Esophagus squamous epithelium (tissue), 4 donors: ENCODE results near the gene LINC01488.

Source experiments
- POLR2A ChIP-seq, 4 donors: fragments of 450-650 bp; IDR thresholded peaks; one replicate each; pipeline ENCODE4 v1.6.1; 2017; ENCODE audit warnings: antibody characterized with exemption in 4 of 4, mild to moderate bottlenecking in 4 of 4, moderate library complexity in 3 of 4
- TF ChIP-seq, protein P1 (sequence below), 6 experiments: fragments of 450-650 bp in 4 of 6; fragments of 200-600 bp in 2 of 6; sonication (generic) in 2 of 6; IDR thresholded peaks; one replicate each; pipeline ENCODE4 v1.5.1; 2016 to 2019; ENCODE audit warnings: antibody characterized with exemption in 6 of 6, mild to moderate bottlenecking in 4 of 6, moderate library complexity in 4 of 6

DNA sequence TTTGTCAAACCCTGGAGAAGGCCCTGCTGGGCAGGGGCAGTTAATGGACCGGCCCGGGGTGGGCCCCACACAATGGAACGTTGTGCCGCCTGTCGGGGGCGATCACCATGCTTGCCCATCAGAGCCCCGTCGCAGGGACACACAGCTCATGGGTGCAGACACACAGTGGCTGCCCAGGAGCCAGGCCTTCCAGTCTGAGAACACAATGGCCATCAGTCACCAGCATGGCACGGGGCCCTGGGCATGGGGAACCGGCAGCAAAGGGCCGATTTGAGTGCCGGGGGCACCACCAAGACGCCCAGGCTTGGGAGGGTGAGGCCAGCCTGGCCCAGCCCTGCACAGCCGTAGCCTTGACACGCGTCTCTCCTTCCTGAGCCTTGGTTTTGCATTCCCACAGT is 7.1 kb downstream of the LINC01488 start:
- TF ChIP-seq POLR2A (IDR thresholded peaks at IDR 0.05): no peak
- TF ChIP-seq, protein P1, sequence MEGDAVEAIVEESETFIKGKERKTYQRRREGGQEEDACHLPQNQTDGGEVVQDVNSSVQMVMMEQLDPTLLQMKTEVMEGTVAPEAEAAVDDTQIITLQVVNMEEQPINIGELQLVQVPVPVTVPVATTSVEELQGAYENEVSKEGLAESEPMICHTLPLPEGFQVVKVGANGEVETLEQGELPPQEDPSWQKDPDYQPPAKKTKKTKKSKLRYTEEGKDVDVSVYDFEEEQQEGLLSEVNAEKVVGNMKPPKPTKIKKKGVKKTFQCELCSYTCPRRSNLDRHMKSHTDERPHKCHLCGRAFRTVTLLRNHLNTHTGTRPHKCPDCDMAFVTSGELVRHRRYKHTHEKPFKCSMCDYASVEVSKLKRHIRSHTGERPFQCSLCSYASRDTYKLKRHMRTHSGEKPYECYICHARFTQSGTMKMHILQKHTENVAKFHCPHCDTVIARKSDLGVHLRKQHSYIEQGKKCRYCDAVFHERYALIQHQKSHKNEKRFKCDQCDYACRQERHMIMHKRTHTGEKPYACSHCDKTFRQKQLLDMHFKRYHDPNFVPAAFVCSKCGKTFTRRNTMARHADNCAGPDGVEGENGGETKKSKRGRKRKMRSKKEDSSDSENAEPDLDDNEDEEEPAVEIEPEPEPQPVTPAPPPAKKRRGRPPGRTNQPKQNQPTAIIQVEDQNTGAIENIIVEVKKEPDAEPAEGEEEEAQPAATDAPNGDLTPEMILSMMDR (IDR thresholded peaks at IDR 0.05): no peak
